Stimulated activated CD8-positive, alpha-beta memory T cell treated with anti-CD3 and anti-CD28 coated beads, Interleukin-15, amount 100 ng/mL, for 24 hours (primary cell): ENCODE results near the gene SEL1L2.

Experiments used
- DNase-seq: peaks from one replicate; pipeline ENCODE4 v3.0.0-alpha.2; 2020; ENCODE audit warnings: low read depth

SEL1L2 gene

GRCh38 chr20:13928901-13929300, 61.5 kb downstream of the SEL1L2 start:
- DNase-seq = no peak

- no peak for DNase-seq
Observed at GRCh38 chr20:13927171-13927570, 63.2 kb downstream of the SEL1L2 start.

- no peak for DNase-seq
Observed at GRCh38 chr20:13922241-13922640, 68.2 kb downstream of the SEL1L2 start.

- no peak for DNase-seq
Observed at GRCh38 chr20:13915284-13915683, 75.1 kb downstream of the SEL1L2 start.

- DNase-seq = no peak
Observed at GRCh38 chr20:13913572-13913971, 76.8 kb downstream of the SEL1L2 start.

GRCh38 chr20:13913131-13913530, 77.3 kb downstream of the SEL1L2 start:
- DNase-seq = no peak

- DNase-seq = no peak
Observed at GRCh38 chr20:13910492-13910891, 79.9 kb downstream of the SEL1L2 start.

- DNase-seq = no peak
Observed at GRCh38 chr20:13909067-13909466, 81.3 kb downstream of the SEL1L2 start.

- DNase-seq = no peak
Observed at GRCh38 chr20:13904766-13905165, 85.6 kb downstream of the SEL1L2 start.

GRCh38 chr20:13900496-13900895, 89.9 kb downstream of the SEL1L2 start:
- DNase-seq = no peak

GRCh38 chr20:13898012-13898612, 92.3 kb downstream of the SEL1L2 start:
- DNase-seq = no peak

GRCh38 chr20:13891575-13891974, 98.8 kb downstream of the SEL1L2 start:
- DNase-seq = no peak

GRCh38 chr20:13884803-13885202, 105.6 kb downstream of the SEL1L2 start:
- DNase-seq = no peak

GRCh38 chr20:13883425-13883824, 107.0 kb downstream of the SEL1L2 start:
- no peak for DNase-seq

GRCh38 chr20:13878566-13878965, 111.8 kb downstream of the SEL1L2 start:
- DNase-seq = no peak

GRCh38 chr20:13877793-13878192, 112.6 kb downstream of the SEL1L2 start:
- no peak for DNase-seq

GRCh38 chr20:13875265-13875811, 115.1 kb downstream of the SEL1L2 start:
- no peak for DNase-seq

- no peak for DNase-seq
Observed at GRCh38 chr20:13874394-13875157, 115.8 kb downstream of the SEL1L2 start.

GRCh38 chr20:13873831-13874230, 116.6 kb downstream of the SEL1L2 start:
- DNase-seq = no peak

- DNase-seq = no peak
Observed at GRCh38 chr20:13870170-13870748, 120.2 kb downstream of the SEL1L2 start.

GRCh38 chr20:13868331-13868730, 122.1 kb downstream of the SEL1L2 start:
- DNase-seq = no peak

- DNase-seq = no peak
Observed at GRCh38 chr20:13865791-13866351, 124.5 kb downstream of the SEL1L2 start.

GRCh38 chr20:13865156-13865555, 125.3 kb downstream of the SEL1L2 start:
- DNase-seq = no peak
